ENCODE results near the gene NAV3.

NAV3 gene

GRCh38 chr12:77995436-77996167 lies 164.9 kb downstream of the NAV3 start:
- peak overlapping the region; percentile 64 for H3K9ac ChIP-seq (ENCODE audit: low read length)
- no peaks in the 10 kb centered on the region for H3K27me3 ChIP-seq (ENCODE audit: low read depth, low read length)
- TF ChIP-seq, protein P1, sequence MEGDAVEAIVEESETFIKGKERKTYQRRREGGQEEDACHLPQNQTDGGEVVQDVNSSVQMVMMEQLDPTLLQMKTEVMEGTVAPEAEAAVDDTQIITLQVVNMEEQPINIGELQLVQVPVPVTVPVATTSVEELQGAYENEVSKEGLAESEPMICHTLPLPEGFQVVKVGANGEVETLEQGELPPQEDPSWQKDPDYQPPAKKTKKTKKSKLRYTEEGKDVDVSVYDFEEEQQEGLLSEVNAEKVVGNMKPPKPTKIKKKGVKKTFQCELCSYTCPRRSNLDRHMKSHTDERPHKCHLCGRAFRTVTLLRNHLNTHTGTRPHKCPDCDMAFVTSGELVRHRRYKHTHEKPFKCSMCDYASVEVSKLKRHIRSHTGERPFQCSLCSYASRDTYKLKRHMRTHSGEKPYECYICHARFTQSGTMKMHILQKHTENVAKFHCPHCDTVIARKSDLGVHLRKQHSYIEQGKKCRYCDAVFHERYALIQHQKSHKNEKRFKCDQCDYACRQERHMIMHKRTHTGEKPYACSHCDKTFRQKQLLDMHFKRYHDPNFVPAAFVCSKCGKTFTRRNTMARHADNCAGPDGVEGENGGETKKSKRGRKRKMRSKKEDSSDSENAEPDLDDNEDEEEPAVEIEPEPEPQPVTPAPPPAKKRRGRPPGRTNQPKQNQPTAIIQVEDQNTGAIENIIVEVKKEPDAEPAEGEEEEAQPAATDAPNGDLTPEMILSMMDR (IDR thresholded peaks at IDR 0.05; ENCODE audit: low read depth, low read length) = no peak
- no peak for TF ChIP-seq EZH2phosphoT487 (IDR thresholded peaks at IDR 0.05; ENCODE audit: low read depth)
- no peaks in the 10 kb centered on the region for H3K9me3 ChIP-seq (ENCODE audit: insufficient read depth, low read length)
- no peaks in the 10 kb centered on the region for H3K36me3 ChIP-seq (replicated peaks; ENCODE audit: low read depth, low read length)
- H3K4me1 ChIP-seq (ENCODE audit: low read length) = peaks cover 52% of the 10 kb centered on the region
- H3K4me2 ChIP-seq (ENCODE audit: low read length) = peak overlapping the region; percentile 70
- H3K4me3 ChIP-seq (ENCODE audit: low read length) = peak overlapping the region; percentile 47
- no peaks in the 10 kb centered on the region for H3K79me2 ChIP-seq (ENCODE audit: low read length)
- H3K27ac ChIP-seq (ENCODE audit: low read length) = peak overlapping the region; percentile 91
- H2AFZ ChIP-seq (ENCODE audit: low read depth, low read length) = no peak overlapping the region
- no peaks in the 10 kb centered on the region for H4K20me1 ChIP-seq (ENCODE audit: insufficient read depth, low read length)

DNA sequence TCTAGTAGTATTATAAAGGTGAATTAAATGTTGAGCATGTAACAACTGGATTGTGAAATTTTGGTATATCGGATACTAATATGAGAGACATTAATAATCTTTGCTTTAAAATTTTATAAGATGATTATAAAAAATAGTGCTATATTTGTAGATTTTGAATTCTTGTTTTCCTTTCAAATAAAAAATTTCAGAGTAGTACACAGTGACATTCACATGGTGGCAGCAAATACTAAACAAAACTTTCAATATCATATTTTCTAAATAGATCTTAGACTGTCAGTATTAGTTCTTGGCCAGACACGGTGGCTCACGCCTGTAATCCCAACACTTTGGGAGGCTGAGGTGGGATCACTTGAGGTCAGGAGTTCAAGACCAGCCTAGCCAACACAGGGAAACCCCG lies 166.0 kb downstream of the NAV3 start:
- H3K27ac ChIP-seq (ENCODE audit: low read length) = peak overlapping the region; percentile 91
- H3K27me3 ChIP-seq (ENCODE audit: low read depth, low read length) = no peaks in the 10 kb centered on the region
- peak overlapping the region; percentile 47 for H3K4me3 ChIP-seq (ENCODE audit: low read length)
- no peak overlapping the region for H2AFZ ChIP-seq (ENCODE audit: low read depth, low read length)
- H3K9me3 ChIP-seq (ENCODE audit: insufficient read depth, low read length) = no peaks in the 10 kb centered on the region
- H3K4me1 ChIP-seq (ENCODE audit: low read length) = peaks cover 52% of the 10 kb centered on the region
- no peaks in the 10 kb centered on the region for H3K79me2 ChIP-seq (ENCODE audit: low read length)
- TF ChIP-seq, protein P1 (IDR thresholded peaks at IDR 0.05; ENCODE audit: low read depth, low read length) = peak; percentile 43
- no peak for TF ChIP-seq EZH2phosphoT487 (IDR thresholded peaks at IDR 0.05; ENCODE audit: low read depth)
- no peaks in the 10 kb centered on the region for H3K36me3 ChIP-seq (replicated peaks; ENCODE audit: low read depth, low read length)
- peak overlapping the region; percentile 70 for H3K4me2 ChIP-seq (ENCODE audit: low read length)
- H3K9ac ChIP-seq (ENCODE audit: low read length) = peak overlapping the region; percentile 64
- no peaks in the 10 kb centered on the region for H4K20me1 ChIP-seq (ENCODE audit: insufficient read depth, low read length)

DNA sequence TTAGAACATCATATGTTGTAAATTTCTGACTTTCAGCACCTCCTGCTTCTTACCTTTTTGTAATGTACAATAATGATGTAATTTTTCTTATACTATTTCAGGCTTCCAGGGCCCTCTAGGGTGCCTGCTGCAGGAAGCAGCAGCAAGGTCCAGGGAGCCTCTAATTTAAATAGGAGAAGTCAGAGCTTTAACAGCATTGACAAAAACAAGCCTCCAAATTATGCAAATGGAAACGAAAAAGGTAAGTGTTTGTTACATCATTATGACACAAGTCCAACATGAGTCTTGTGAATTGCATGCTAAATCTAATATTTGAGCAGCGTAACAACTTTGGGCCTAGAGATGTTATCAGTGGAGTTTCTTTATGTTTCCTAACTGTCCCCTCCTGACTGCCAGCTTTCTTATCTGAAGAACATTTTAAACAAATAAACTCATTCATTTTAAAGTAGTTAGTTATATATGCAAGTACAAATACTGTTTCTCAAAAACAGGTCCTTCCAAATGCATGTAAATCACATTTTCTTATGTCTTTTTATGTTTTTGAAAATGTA lies 167.6 kb downstream of the NAV3 start:
- Histone ChIP-seq H3K79me2 (ENCODE audit: low read length) (no peaks in the 10 kb centered on the region), H3K4me1 (ENCODE audit: low read length) (peaks cover 52% of the 10 kb centered on the region), H2AFZ (ENCODE audit: low read depth, low read length) (no peak overlapping the region), H3K27me3 (ENCODE audit: low read depth, low read length) (no peaks in the 10 kb centered on the region), H3K9me3 (ENCODE audit: insufficient read depth, low read length) (no peaks in the 10 kb centered on the region), H3K9ac (ENCODE audit: low read length) (peak overlapping the region; percentile 64), H3K27ac (ENCODE audit: low read length) (peak overlapping the region; percentile 91), H3K4me2 (ENCODE audit: low read length) (peak overlapping the region; percentile 70), H3K36me3 (replicated peaks; ENCODE audit: low read depth, low read length) (no peaks in the 10 kb centered on the region), H4K20me1 (ENCODE audit: insufficient read depth, low read length) (no peaks in the 10 kb centered on the region), H3K4me3 (ENCODE audit: low read length) (peak overlapping the region; percentile 45)
- TF ChIP-seq, protein P1 (IDR thresholded peaks at IDR 0.05; ENCODE audit: low read depth, low read length) = no peak
- no peak for TF ChIP-seq EZH2phosphoT487 (IDR thresholded peaks at IDR 0.05; ENCODE audit: low read depth)

GRCh38 chr12:77999074-77999715 lies 168.5 kb downstream of the NAV3 start:
- peak overlapping the region; percentile 70 for H3K4me2 ChIP-seq (ENCODE audit: low read length)
- H3K9me3 ChIP-seq (ENCODE audit: insufficient read depth, low read length) = no peaks in the 10 kb centered on the region
- H3K4me3 ChIP-seq (ENCODE audit: low read length) = peak overlapping the region; percentile 45
- H2AFZ ChIP-seq (ENCODE audit: low read depth, low read length) = peak overlapping the region; percentile 86
- no peaks in the 10 kb centered on the region for H3K79me2 ChIP-seq (ENCODE audit: low read length)
- TF ChIP-seq, protein P1 (IDR thresholded peaks at IDR 0.05; ENCODE audit: low read depth, low read length) = no peak
- no peak for TF ChIP-seq EZH2phosphoT487 (IDR thresholded peaks at IDR 0.05; ENCODE audit: low read depth)
- peak overlapping the region; percentile 91 for H3K27ac ChIP-seq (ENCODE audit: low read length)
- no peaks in the 10 kb centered on the region for H4K20me1 ChIP-seq (ENCODE audit: insufficient read depth, low read length)
- peak overlapping the region; percentile 64 for H3K9ac ChIP-seq (ENCODE audit: low read length)
- peaks cover 52% of the 10 kb centered on the region for H3K4me1 ChIP-seq (ENCODE audit: low read length)
- H3K27me3 ChIP-seq (ENCODE audit: low read depth, low read length) = no peaks in the 10 kb centered on the region
- H3K36me3 ChIP-seq (replicated peaks; ENCODE audit: low read depth, low read length) = no peaks in the 10 kb centered on the region

Measured in OCI-LY3 (cell line).